ENCODE measurements around the gene WSCD1.

- TF ChIP-seq, protein P1, sequence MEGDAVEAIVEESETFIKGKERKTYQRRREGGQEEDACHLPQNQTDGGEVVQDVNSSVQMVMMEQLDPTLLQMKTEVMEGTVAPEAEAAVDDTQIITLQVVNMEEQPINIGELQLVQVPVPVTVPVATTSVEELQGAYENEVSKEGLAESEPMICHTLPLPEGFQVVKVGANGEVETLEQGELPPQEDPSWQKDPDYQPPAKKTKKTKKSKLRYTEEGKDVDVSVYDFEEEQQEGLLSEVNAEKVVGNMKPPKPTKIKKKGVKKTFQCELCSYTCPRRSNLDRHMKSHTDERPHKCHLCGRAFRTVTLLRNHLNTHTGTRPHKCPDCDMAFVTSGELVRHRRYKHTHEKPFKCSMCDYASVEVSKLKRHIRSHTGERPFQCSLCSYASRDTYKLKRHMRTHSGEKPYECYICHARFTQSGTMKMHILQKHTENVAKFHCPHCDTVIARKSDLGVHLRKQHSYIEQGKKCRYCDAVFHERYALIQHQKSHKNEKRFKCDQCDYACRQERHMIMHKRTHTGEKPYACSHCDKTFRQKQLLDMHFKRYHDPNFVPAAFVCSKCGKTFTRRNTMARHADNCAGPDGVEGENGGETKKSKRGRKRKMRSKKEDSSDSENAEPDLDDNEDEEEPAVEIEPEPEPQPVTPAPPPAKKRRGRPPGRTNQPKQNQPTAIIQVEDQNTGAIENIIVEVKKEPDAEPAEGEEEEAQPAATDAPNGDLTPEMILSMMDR (IDR thresholded peaks at IDR 0.05; ENCODE audit: borderline replicate concordance, extremely low read depth, low read length, poor library complexity, severe bottlenecking) = no peak
- no peak for TF ChIP-seq EZH2 (IDR thresholded peaks at IDR 0.05; ENCODE audit: borderline replicate concordance, low read depth, low read length, severe bottlenecking)
Observed at GRCh38 chr17:6162216-6162615, 92.0 kb downstream of the WSCD1 start.
